ENCODE measurements around the gene OGDH.

GRCh38 chr7:44639671-44640321 lies 33.4 kb downstream of the OGDH start:
- TF ChIP-seq EZH2 (IDR thresholded peaks at IDR 0.05) (no peak), POLR2AphosphoS5 (IDR thresholded peaks at IDR 0.05; ENCODE audit: borderline replicate concordance, low read depth, low read length) (no peak)
